ENCODE results near the gene HOXC6. TPM values are rescaled to one million over a fixed set of nuclear protein-coding genes. Genes with fewer than 3 reads are reported as not detected.

The HOXC6 gene
- total and polyA plus RNA-seq, 2 donors (not counting 3 experiments of a cell fraction or from before 2014, with no cell fraction given) = 0.58 to 0.72 TPM

DNA sequence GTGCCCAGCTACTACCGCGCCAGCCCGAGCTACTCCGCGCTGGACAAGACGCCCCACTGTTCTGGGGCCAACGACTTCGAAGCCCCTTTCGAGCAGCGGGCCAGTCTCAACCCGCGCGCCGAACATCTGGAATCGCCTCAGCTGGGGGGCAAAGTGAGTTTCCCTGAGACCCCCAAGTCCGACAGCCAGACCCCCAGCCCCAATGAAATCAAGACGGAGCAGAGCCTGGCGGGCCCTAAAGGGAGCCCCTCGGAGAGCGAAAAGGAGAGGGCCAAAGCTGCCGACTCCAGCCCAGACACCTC, 42.6 kb upstream of the HOXC6 start:
- dilution Hi-C loops (cut with MboI; ENCODE audit: extremely low pct_ligation_motif_present, low sequenced_read_pairs) = no loop called here
- Histone ChIP-seq H3K9ac (replicated peaks; ENCODE audit: extremely low read depth, insufficient read depth, low read length) (no peak overlapping the region), H3K4me3 (replicated peaks in 1 of 3; ENCODE audit: insufficient read depth in 1 of 3, low read depth in 1 of 3, low read length in 3 of 3) (no peak overlapping the region)

More for the DNA sequence above, 42.6 kb upstream of the HOXC6 start:
- Histone ChIP-seq H3K36me3 (ENCODE audit: control insufficient read depth in 2 of 2, extremely low read depth in 1 of 2, insufficient read depth in 2 of 2, low read length in 2 of 2) (no peaks in the 10 kb centered on the region), H3K27me3 (ENCODE audit: control insufficient read depth in 2 of 2, insufficient read depth in 2 of 2, low read length in 2 of 2) (peaks cover 91 to 93% of the 10 kb centered on the region in 2 experiments), H3K9me3 (replicated peaks; ENCODE audit: control insufficient read depth, insufficient read depth, low read length) (no peaks in the 10 kb centered on the region), H3K79me2 (ENCODE audit: control insufficient read depth, insufficient read depth, low read length) (no peaks in the 10 kb centered on the region), H2AFZ (ENCODE audit: low read depth, low read length) (no peak overlapping the region), H3K9me1 (replicated peaks; ENCODE audit: control insufficient read depth, extremely low read depth, insufficient read depth, low read length) (no peaks in the 10 kb centered on the region), H3K27ac (ENCODE audit: insufficient read depth, low read depth, low read length) (no peak overlapping the region), H3K4me1 (ENCODE audit: control insufficient read depth, extremely low read depth, insufficient read depth, low read length) (no peaks in the 10 kb centered on the region), H3K4me2 (ENCODE audit: insufficient read depth, low read length) (no peak overlapping the region), H4K20me1 (replicated peaks; ENCODE audit: control insufficient read depth, extremely low read depth, insufficient read depth, low read length) (no peaks in the 10 kb centered on the region)
- CTCF ChIA-PET = interaction anchor here (0.6 to 3.9 kb wide), 9 partner anchors 15 to 227 kb away, joined by 3 to 44 read pairs (median 12); no protein-coding TSS in a partner anchor
- intact Hi-C loops (cut with micrococcal nuclease) = loop anchor here (1.0 to 5.0 kb wide), 2 partner anchors 216 to 283 kb away; no protein-coding TSS in a partner anchor
- no peak for DNase-seq (ENCODE audit: low read depth, low spot score)
- TF ChIP-seq, protein P1, sequence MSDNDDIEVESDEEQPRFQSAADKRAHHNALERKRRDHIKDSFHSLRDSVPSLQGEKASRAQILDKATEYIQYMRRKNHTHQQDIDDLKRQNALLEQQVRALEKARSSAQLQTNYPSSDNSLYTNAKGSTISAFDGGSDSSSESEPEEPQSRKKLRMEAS (IDR thresholded peaks at IDR 0.05; ENCODE audit: insufficient read depth, insufficient read length) = no peak
- TF ChIP-seq, protein P2, sequence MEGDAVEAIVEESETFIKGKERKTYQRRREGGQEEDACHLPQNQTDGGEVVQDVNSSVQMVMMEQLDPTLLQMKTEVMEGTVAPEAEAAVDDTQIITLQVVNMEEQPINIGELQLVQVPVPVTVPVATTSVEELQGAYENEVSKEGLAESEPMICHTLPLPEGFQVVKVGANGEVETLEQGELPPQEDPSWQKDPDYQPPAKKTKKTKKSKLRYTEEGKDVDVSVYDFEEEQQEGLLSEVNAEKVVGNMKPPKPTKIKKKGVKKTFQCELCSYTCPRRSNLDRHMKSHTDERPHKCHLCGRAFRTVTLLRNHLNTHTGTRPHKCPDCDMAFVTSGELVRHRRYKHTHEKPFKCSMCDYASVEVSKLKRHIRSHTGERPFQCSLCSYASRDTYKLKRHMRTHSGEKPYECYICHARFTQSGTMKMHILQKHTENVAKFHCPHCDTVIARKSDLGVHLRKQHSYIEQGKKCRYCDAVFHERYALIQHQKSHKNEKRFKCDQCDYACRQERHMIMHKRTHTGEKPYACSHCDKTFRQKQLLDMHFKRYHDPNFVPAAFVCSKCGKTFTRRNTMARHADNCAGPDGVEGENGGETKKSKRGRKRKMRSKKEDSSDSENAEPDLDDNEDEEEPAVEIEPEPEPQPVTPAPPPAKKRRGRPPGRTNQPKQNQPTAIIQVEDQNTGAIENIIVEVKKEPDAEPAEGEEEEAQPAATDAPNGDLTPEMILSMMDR (IDR thresholded peaks at IDR 0.05; ENCODE audit: extremely low read depth in 1 of 2, insufficient read depth in 1 of 2, low read depth in 1 of 2, low read length in 2 of 2) = no peak
- TF ChIP-seq POLR2AphosphoS5 (IDR thresholded peaks at IDR 0.05; ENCODE audit: insufficient read depth, low read depth, low read length) (no peak), EZH2 (IDR thresholded peaks at IDR 0.05; ENCODE audit: borderline replicate concordance, low read depth, low read length, severe bottlenecking) (no peak), MYC (IDR thresholded peaks at IDR 0.05; ENCODE audit: low read depth, low read length) (no peak), FOS (IDR thresholded peaks at IDR 0.05; ENCODE audit: borderline replicate concordance, insufficient read depth, low read length) (no peak)
- POLR2A ChIA-PET = no interaction called here
- BruUV-seq (replicated peaks) = no TSS peak
- no peak for FAIRE-seq
